ENCODE results near the gene TBCD.
A peak's percentile ranks its signal among the peaks of the same experiment; 100 is the strongest.

Gene TBCD

GRCh38 chr17:82871056-82871775 lies 119.4 kb downstream of the TBCD start:
- H3K9me3 ChIP-seq (ENCODE audit: insufficient read depth, low read length): no peaks in the 10 kb centered on the region
- H2AFZ ChIP-seq (ENCODE audit: low read depth, low read length, severe bottlenecking): no peak overlapping the region
- no peaks in the 10 kb centered on the region for H3K36me3 ChIP-seq (ENCODE audit: low read length)
- no peak overlapping the region for H3K4me3 ChIP-seq (ENCODE audit: insufficient read depth, low read length, poor library complexity, severe bottlenecking)
- no peaks in the 10 kb centered on the region for H3F3A ChIP-seq (ENCODE audit: insufficient read depth)
- H3K27ac ChIP-seq (ENCODE audit: low read depth, low read length): peak overlapping the region; percentile 44
- H3K9me2 ChIP-seq (replicated peaks; ENCODE audit: insufficient read depth, low read length): no peaks in the 10 kb centered on the region
- H3K27me3 ChIP-seq (ENCODE audit: low read length): no peaks in the 10 kb centered on the region
- TF ChIP-seq CTCF (IDR thresholded peaks at IDR 0.05; ENCODE audit: insufficient read depth, low read length, poor library complexity, severe bottlenecking): no peak
- TF ChIP-seq EZH2phosphoT487 (conservative IDR thresholded peaks at IDR 0.05; ENCODE audit: low read length): no peak
- no peak overlapping the region; the same call in 1 of the 2 replicates for H3K9ac ChIP-seq (ENCODE audit: low read length)
- no peaks in the 10 kb centered on the region for H3K79me2 ChIP-seq (ENCODE audit: insufficient read depth, low read length)
- H3K4me2 ChIP-seq (ENCODE audit: low read depth, low read length, poor library complexity, severe bottlenecking): no peak overlapping the region
- H4K20me1 ChIP-seq (ENCODE audit: low read depth, low read length): no peaks in the 10 kb centered on the region

GRCh38 chr17:82871776-82872561 lies 120.1 kb downstream of the TBCD start:
- no peak overlapping the region for H2AFZ ChIP-seq (ENCODE audit: low read depth, low read length, severe bottlenecking)
- H3K9me3 ChIP-seq (ENCODE audit: insufficient read depth, low read length): no peaks in the 10 kb centered on the region
- H3K4me3 ChIP-seq (ENCODE audit: insufficient read depth, low read length, poor library complexity, severe bottlenecking): no peak overlapping the region
- H3F3A ChIP-seq (ENCODE audit: insufficient read depth): no peaks in the 10 kb centered on the region
- no peak overlapping the region; the same call in 1 of the 2 replicates for H3K27ac ChIP-seq (ENCODE audit: low read depth, low read length)
- no peaks in the 10 kb centered on the region for H4K20me1 ChIP-seq (ENCODE audit: low read depth, low read length)
- H3K27me3 ChIP-seq (ENCODE audit: low read length): no peaks in the 10 kb centered on the region
- H3K4me2 ChIP-seq (ENCODE audit: low read depth, low read length, poor library complexity, severe bottlenecking): no peak overlapping the region
- H3K79me2 ChIP-seq (ENCODE audit: insufficient read depth, low read length): no peaks in the 10 kb centered on the region
- no peak for TF ChIP-seq EZH2phosphoT487 (conservative IDR thresholded peaks at IDR 0.05; ENCODE audit: low read length)
- TF ChIP-seq CTCF (IDR thresholded peaks at IDR 0.05; ENCODE audit: insufficient read depth, low read length, poor library complexity, severe bottlenecking): no peak
- no peaks in the 10 kb centered on the region for H3K36me3 ChIP-seq (ENCODE audit: low read length)
- no peaks in the 10 kb centered on the region for H3K9me2 ChIP-seq (replicated peaks; ENCODE audit: insufficient read depth, low read length)
- H3K9ac ChIP-seq (ENCODE audit: low read length): no peak overlapping the region

- Histone ChIP-seq H3K36me3 (ENCODE audit: low read length) (no peaks in the 10 kb centered on the region), H3K79me2 (ENCODE audit: insufficient read depth, low read length) (no peaks in the 10 kb centered on the region), H3K9me3 (ENCODE audit: insufficient read depth, low read length) (no peaks in the 10 kb centered on the region), H3K9ac (ENCODE audit: low read length) (no peak overlapping the region), H3K4me2 (ENCODE audit: low read depth, low read length, poor library complexity, severe bottlenecking) (no peak overlapping the region), H4K20me1 (ENCODE audit: low read depth, low read length) (no peaks in the 10 kb centered on the region), H3K27me3 (ENCODE audit: low read length) (no peaks in the 10 kb centered on the region), H3K27ac (ENCODE audit: low read depth, low read length) (no peak overlapping the region), H2AFZ (ENCODE audit: low read depth, low read length, severe bottlenecking) (no peak overlapping the region), H3K9me2 (replicated peaks; ENCODE audit: insufficient read depth, low read length) (no peaks in the 10 kb centered on the region), H3F3A (ENCODE audit: insufficient read depth) (no peaks in the 10 kb centered on the region; the same call in 1 of the 2 replicates), H3K4me3 (ENCODE audit: insufficient read depth, low read length, poor library complexity, severe bottlenecking) (no peak overlapping the region)
- no peak for TF ChIP-seq EZH2phosphoT487 (conservative IDR thresholded peaks at IDR 0.05; ENCODE audit: low read length)
- no peak for TF ChIP-seq CTCF (IDR thresholded peaks at IDR 0.05; ENCODE audit: insufficient read depth, low read length, poor library complexity, severe bottlenecking)
Observed at GRCh38 chr17:82872591-82873520, 121.0 kb downstream of the TBCD start.
